ENCODE measurements around the gene PCSK5.

Gene PCSK5

GRCh38 chr9:76400534-76401096, 510.1 kb downstream of the PCSK5 start:
- Histone ChIP-seq H3K9me3 (replicated peaks; ENCODE audit: insufficient read depth, low read length) (no peaks in the 10 kb centered on the region), H3K79me2 (ENCODE audit: low read length) (no peaks in the 10 kb centered on the region), H4K20me1 (ENCODE audit: insufficient read depth, low read length) (no peaks in the 10 kb centered on the region), H2AFZ (ENCODE audit: low read length) (no peak overlapping the region), H3K36me3 (replicated peaks; ENCODE audit: insufficient read depth, low read length) (no peaks in the 10 kb centered on the region), H3K9me2 (replicated peaks; ENCODE audit: insufficient read depth, low read length) (no peaks in the 10 kb centered on the region), H3K4me1 (ENCODE audit: low read length) (peaks cover 4% of the 10 kb centered on the region; the same call in 1 of the 2 replicates), H3K27ac (ENCODE audit: low read length) (no peak overlapping the region), H3F3A (ENCODE audit: insufficient read depth, low read length) (no peaks in the 10 kb centered on the region), H3K27me3 (replicated peaks; ENCODE audit: insufficient read depth, low read length) (no peaks in the 10 kb centered on the region), H3K4me2 (ENCODE audit: low read depth, low read length) (no peak overlapping the region), H3K9ac (ENCODE audit: low read length) (no peak overlapping the region), H3K4me3 (ENCODE audit: low read length) (no peak overlapping the region)
- DNase-seq = no peak
- no peak for TF ChIP-seq CTCF (IDR thresholded peaks at IDR 0.05; ENCODE audit: low read length)
- no peak for TF ChIP-seq EZH2phosphoT487 (IDR thresholded peaks at IDR 0.05; ENCODE audit: low read length)
- no peak for TF ChIP-seq EZH2 (optimal IDR thresholded peaks at IDR 0.05; ENCODE audit: low read depth, low read length)

- Histone ChIP-seq H3K9me2 (replicated peaks; ENCODE audit: insufficient read depth, low read length) (no peaks in the 10 kb centered on the region), H3F3A (ENCODE audit: insufficient read depth, low read length) (no peaks in the 10 kb centered on the region), H2AFZ (ENCODE audit: low read length) (no peak overlapping the region), H3K27me3 (replicated peaks; ENCODE audit: insufficient read depth, low read length) (no peaks in the 10 kb centered on the region), H3K9ac (ENCODE audit: low read length) (no peak overlapping the region), H3K36me3 (replicated peaks; ENCODE audit: insufficient read depth, low read length) (no peaks in the 10 kb centered on the region), H3K27ac (ENCODE audit: low read length) (no peak overlapping the region), H3K4me3 (ENCODE audit: low read length) (no peak overlapping the region), H3K79me2 (ENCODE audit: low read length) (no peaks in the 10 kb centered on the region), H4K20me1 (ENCODE audit: insufficient read depth, low read length) (no peaks in the 10 kb centered on the region), H3K4me1 (ENCODE audit: low read length) (peaks cover 4% of the 10 kb centered on the region; the same call in 1 of the 2 replicates), H3K9me3 (replicated peaks; ENCODE audit: insufficient read depth, low read length) (no peaks in the 10 kb centered on the region), H3K4me2 (ENCODE audit: low read depth, low read length) (no peak overlapping the region)
- DNase-seq = no peak
- TF ChIP-seq EZH2phosphoT487 (IDR thresholded peaks at IDR 0.05; ENCODE audit: low read length) = no peak
- TF ChIP-seq CTCF (IDR thresholded peaks at IDR 0.05; ENCODE audit: low read length) = no peak
- TF ChIP-seq EZH2 (optimal IDR thresholded peaks at IDR 0.05; ENCODE audit: low read depth, low read length) = no peak
Measured at GRCh38 chr9:76401176-76401575, 510.7 kb downstream of the PCSK5 start.

DNA sequence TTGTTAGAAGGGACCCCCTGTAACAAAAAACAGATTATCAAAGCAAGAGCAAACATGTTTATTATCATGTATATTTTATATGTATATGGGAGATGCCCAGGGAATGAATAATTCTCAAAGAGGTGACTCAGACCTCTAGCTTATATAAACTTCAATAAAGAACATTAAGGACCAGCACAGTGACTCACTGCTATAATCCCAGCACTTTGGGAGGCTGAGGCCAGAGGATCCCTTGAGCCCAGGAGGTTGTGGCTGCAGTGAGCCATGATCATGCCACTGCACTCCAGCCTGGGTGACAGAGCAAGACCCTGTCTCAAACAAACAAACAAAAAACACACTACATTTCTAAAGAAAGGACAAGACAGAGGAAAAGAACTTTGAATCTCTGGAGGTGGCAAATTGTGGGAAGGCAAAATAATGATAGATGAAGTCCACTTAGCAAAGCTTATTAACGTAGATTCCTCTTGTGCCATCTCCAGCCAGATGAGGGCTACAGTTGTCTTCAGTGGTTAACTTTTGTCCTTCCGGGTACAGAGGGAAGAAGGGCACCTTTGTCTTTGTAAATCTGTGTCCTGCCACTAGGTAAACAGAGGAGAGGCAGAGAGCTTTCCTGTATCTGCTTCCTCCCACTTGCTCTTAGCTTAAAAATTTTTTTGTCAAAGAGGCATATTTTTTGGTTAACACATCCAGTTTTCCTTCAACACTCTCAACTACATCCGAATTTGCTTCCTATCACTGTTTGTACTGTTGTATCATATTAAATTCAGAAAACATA, 511.3 kb downstream of the PCSK5 start:
- Histone ChIP-seq H3K4me1 (ENCODE audit: low read length) (peaks cover 4% of the 10 kb centered on the region; the same call in 1 of the 2 replicates), H4K20me1 (ENCODE audit: insufficient read depth, low read length) (no peaks in the 10 kb centered on the region), H3K9me3 (replicated peaks; ENCODE audit: insufficient read depth, low read length) (no peaks in the 10 kb centered on the region), H3K27me3 (replicated peaks; ENCODE audit: insufficient read depth, low read length) (no peaks in the 10 kb centered on the region), H3K4me2 (ENCODE audit: low read depth, low read length) (no peak overlapping the region), H3K79me2 (ENCODE audit: low read length) (no peaks in the 10 kb centered on the region), H2AFZ (ENCODE audit: low read length) (no peak overlapping the region), H3K27ac (ENCODE audit: low read length) (no peak overlapping the region), H3K36me3 (replicated peaks; ENCODE audit: insufficient read depth, low read length) (no peaks in the 10 kb centered on the region), H3F3A (ENCODE audit: insufficient read depth, low read length) (no peaks in the 10 kb centered on the region), H3K4me3 (ENCODE audit: low read length) (no peak overlapping the region), H3K9ac (ENCODE audit: low read length) (no peak overlapping the region), H3K9me2 (replicated peaks; ENCODE audit: insufficient read depth, low read length) (no peaks in the 10 kb centered on the region)
- DNase-seq = no peak
- TF ChIP-seq EZH2phosphoT487 (IDR thresholded peaks at IDR 0.05; ENCODE audit: low read length) = no peak
- TF ChIP-seq EZH2 (optimal IDR thresholded peaks at IDR 0.05; ENCODE audit: low read depth, low read length) = no peak
- TF ChIP-seq CTCF (IDR thresholded peaks at IDR 0.05; ENCODE audit: low read length) = no peak
